Mesodermal cell (in vitro differentiated cells): Measurements from ENCODE around the gene FGFBP1.

Experiments used
- H3K27ac ChIP-seq: 2 replicates; pipeline ENCODE4 v1.7.0; 2013; ENCODE audit warnings: mild to moderate bottlenecking, low read depth, low read length, moderate library complexity; ENCODE audit not compliant: severe bottlenecking
- H3K36me3 ChIP-seq: 2 replicates; pipeline ENCODE4 v1.7.1; 2013; ENCODE audit warnings: mild to moderate bottlenecking, low read length, moderate library complexity; ENCODE audit not compliant: control insufficient read depth, insufficient read depth
- H3K4me1 ChIP-seq: one replicate; pipeline ENCODE4 v1.7.1; 2013; ENCODE audit warnings: mild to moderate bottlenecking, low read length; ENCODE audit not compliant: insufficient read depth, control insufficient read depth, poor library complexity, severe bottlenecking
- H3K4me3 ChIP-seq: 2 replicates; pipeline ENCODE4 v1.7.0; 2013; ENCODE audit warnings: low read length, control low read depth, mild to moderate bottlenecking; ENCODE audit not compliant: insufficient read depth, poor library complexity, severe bottlenecking; ENCODE audit errors: extremely low read depth
- H3K9me3 ChIP-seq: 2 replicates; pipeline ENCODE4 v1.7.1; 2013; ENCODE audit warnings: mild to moderate bottlenecking, low read length, moderate library complexity; ENCODE audit not compliant: control insufficient read depth
- WGBS, 2 experiments: methylation state at CpG; one replicate each; pipeline ENCODE4 v1.1.5; 2013; ENCODE audit warnings: missing lambda C conversion rate in 2 of 2; ENCODE audit not compliant: insufficient coverage in 2 of 2; 5-methylcytosine and 5-hydroxymethylcytosine counted together

FGFBP1 gene

DNA sequence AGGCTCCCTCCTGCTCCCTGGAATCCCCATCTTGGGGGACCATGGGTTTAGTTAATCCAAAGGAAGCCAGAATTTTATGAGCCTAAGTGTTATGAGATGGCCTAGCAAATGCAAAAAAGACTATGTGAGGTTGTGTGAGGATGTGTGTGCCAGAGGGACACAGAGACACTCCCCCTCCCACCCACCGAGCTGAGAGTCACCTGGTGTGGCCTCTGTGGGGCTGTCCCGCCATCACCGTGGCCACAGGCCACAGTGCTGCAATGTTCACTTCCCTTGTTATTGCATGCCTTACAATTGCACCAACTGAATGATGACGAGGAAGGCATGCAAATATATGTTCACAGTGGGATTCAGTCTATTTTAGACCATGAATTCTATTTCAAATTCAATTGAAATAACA is 25.0 kb upstream of the FGFBP1 start:
- Histone ChIP-seq H3K36me3 (peaks cover 2% of the 10 kb centered on the region), H3K9me3 (no peaks in the 10 kb centered on the region), H3K4me3 (no peak overlapping the region), H3K4me1 (peaks cover 7% of the 10 kb centered on the region), H3K27ac (no peak overlapping the region)
- 84 to 94% methylated on average over 2 to 3 of the region's 4 CpGs for WGBS, 2 experiments

DNA sequence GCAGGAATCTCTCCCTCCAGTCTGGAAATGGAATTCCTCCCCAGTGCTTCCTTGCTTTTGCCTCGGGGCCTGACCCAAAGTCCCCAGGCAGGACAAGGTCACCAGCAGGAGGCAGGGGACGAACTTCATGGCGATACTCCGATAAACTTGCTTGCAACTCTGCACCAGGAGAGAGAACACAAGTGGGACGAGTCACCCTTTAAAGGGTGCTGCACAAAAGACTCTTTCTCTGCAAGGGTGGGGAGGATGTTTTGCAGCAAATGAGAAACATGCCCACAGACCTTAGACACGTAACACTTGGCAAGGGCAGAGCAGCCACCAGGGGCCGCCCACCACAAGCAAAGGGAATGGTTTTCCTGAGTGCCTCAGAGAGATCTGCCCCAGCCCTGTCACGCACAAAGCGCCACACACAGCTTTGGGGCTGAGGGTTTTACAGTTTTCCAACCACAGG is 24.5 kb upstream of the FGFBP1 start, which contains the start of gene FGFBP2:
FGFBP2 (minus strand) TSS at position 175 of the 451 bp plus-strand sequence; CDS start at position 129, 46 bp downstream.
- H3K9me3 ChIP-seq = no peaks in the 10 kb centered on the region
- no peak within 1 kb of the TSS for H3K4me3 ChIP-seq
- H3K4me1 ChIP-seq = peaks cover 7% of the 10 kb centered on the region
- no peaks in the 10 kb centered on the region for H3K36me3 ChIP-seq
- 59 to 63% methylated on average over 8 to 9 of the region's 9 CpGs for WGBS, 2 experiments
- H3K27ac ChIP-seq = no peak within 1 kb of the TSS

DNA sequence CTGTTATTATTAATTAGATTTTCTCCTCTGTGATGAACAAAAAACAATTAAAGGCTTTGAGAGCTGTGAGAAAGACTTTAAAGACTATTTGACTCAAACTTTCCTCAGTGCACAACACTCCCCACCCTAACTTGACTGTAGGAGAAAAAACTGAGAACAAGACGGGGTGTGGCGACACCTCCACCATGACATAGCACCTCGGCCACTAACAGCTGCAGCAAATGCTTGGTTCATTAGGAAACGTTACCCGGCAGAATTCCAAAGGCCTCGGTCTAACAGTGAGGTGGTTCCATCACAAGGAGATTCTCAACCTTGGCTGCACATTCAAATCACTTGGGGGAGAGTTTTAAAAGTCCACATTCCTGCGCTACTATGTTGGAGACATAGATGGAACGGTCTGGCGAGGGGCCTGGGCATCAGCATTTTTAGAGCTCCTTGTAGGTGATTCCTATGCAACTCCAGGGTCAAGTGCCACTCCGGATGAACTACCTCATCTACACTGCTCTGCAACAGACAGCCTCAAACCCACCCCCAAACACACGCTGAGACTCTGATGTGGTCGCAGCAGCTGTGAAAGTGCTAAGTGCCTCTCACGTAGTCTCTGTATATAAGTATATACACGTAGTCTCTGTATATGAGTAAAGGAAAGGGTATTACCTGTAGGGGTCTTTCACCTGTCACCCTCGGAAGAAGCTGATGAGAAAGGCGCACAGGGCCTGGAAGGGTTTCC is 23.4 kb upstream of the FGFBP1 start:
- WGBS, 2 experiments = 81 to 83% methylated on average over 8 to 13 of the region's 16 CpGs
- no peaks in the 10 kb centered on the region for H3K9me3 ChIP-seq
- no peak overlapping the region for H3K27ac ChIP-seq
- peaks cover 7% of the 10 kb centered on the region for H3K4me1 ChIP-seq
- no peaks in the 10 kb centered on the region for H3K36me3 ChIP-seq
- no peak overlapping the region for H3K4me3 ChIP-seq

DNA sequence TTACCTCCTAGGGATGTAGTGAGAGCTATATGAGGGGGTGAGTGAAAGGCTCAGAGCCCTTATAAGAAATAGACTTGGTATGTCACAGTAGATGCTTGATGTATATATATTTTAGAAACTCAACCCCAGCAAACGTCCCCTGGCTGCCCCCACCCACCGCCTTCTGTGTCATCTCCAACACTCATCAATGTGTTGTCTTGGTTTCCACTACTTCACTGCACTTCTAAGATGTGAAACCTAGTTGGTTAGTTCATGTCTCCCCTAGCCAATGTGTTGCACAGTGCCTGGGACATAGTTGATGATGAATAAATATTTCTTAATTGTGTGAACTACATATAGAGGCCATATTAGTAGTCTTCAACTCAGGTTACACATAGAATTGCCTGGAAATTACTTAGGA is 20.0 kb upstream of the FGFBP1 start:
- no peak overlapping the region for H3K27ac ChIP-seq
- no peaks in the 10 kb centered on the region for H3K9me3 ChIP-seq
- no peaks in the 10 kb centered on the region for H3K36me3 ChIP-seq
- no CpG with 5 or more reads among the region's 2 CpGs for WGBS, 2 experiments
- no peak overlapping the region for H3K4me3 ChIP-seq
- peaks cover 7% of the 10 kb centered on the region for H3K4me1 ChIP-seq

DNA sequence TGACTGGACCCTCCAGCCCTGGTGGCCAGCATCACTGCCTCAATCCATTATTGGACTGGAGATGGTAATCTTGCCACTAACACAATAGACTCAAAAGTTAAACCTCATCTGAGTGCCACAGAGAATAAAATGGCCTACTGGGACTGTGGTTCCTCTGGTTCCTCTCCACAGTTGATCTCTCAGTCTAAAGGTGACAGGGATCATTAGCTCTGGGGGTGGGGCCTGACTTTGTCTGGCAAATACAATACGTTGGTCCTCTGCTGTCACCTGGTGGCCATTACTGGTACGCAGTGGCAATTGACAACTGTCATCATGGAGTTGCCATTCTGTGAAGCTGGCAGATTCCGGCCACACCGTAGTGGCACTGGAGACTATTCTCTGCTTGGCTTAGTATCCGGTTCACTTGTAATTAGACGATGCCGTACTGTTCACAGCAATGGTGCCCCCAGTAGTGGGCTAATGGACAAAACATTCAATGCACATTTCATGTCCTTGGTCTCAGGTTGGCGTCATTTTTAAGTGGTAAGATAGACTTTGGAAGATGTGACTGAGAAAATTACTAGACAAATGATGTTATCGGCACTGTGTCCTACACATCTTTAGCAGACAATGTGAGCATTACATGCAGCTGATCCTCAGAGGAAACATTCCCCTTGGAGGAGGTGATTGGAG is 17.8 kb upstream of the FGFBP1 start:
- no peaks in the 10 kb centered on the region for H3K4me1 ChIP-seq
- no peak overlapping the region for H3K4me3 ChIP-seq
- H3K36me3 ChIP-seq = no peaks in the 10 kb centered on the region
- H3K27ac ChIP-seq = no peak overlapping the region
- WGBS, 2 experiments = 44 to 56% methylated on average over 5 to 9 of the region's 9 CpGs
- no peaks in the 10 kb centered on the region for H3K9me3 ChIP-seq

DNA sequence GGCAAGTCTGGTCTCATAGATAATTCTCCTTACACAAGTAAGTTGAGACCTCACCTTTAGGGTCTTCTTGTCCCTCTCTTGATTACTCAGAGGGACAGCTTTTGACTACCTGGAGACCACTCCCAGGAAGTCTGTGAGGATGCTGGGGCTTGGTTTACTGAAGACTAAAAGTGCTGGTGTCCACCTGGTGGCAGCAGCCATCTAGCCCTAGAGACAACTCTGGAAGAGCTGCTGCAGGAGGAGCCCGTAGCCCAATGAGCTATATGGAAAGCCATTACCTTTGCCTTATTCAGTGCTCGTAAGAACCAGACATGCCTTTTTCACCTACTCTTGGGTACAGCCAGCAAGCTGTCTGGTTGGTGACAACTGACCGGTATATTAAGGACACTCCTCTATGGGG is 17.1 kb upstream of the FGFBP1 start:
- no peak overlapping the region for H3K4me3 ChIP-seq
- no peak overlapping the region for H3K27ac ChIP-seq
- 86 to 93% methylated on average over 3 of the region's 3 CpGs for WGBS, 2 experiments
- no peaks in the 10 kb centered on the region for H3K36me3 ChIP-seq
- no peaks in the 10 kb centered on the region for H3K9me3 ChIP-seq
- no peaks in the 10 kb centered on the region for H3K4me1 ChIP-seq

DNA sequence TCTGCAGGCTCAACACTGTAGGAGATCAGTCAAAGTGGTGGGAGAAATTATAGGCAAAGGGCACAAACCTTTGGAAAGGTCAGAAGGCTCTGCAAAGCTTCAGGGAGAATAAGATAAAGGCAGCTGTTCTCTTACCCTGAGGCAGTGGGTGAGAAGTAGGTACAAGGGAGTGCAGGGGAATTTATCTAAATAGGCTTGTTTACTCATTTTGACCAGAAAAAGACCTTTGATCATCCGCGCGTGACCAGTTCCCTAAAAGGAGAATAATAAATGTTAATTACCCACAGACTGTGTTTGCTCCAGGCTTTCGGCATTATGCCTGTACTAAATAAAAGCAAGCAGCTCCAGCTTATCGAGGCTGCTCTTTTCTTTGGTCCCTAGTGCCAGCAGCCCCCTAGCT is 15.1 kb upstream of the FGFBP1 start:
- Histone ChIP-seq H3K9me3 (no peaks in the 10 kb centered on the region), H3K36me3 (no peaks in the 10 kb centered on the region), H3K4me1 (no peaks in the 10 kb centered on the region), H3K4me3 (no peak overlapping the region), H3K27ac (no peak overlapping the region)
- 81 to 100% methylated on average over 2 of the region's 5 CpGs for WGBS, 2 experiments

DNA sequence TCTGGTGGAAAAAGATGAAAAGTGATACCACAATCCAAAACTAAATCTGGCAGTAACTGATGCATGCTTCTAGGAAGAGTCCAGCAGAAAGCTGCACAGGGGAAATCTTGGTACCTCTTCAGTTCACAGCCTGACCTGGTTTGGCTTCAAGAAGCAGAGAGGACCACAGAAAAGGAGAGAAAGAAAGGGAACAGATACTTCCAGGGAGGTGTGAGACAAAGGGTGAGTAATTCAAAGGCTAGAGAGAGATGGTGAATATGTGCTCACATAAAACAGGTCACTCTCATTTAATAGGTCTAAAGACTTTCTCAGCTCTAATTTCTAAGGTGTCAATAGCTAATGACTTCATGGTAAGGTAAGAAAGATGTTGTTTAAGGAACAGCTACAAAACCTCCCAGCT is 13.2 kb upstream of the FGFBP1 start:
- H3K36me3 ChIP-seq = no peaks in the 10 kb centered on the region
- H3K27ac ChIP-seq = no peak overlapping the region
- H3K9me3 ChIP-seq = no peaks in the 10 kb centered on the region
- H3K4me1 ChIP-seq = no peaks in the 10 kb centered on the region
- no peak overlapping the region for H3K4me3 ChIP-seq

DNA sequence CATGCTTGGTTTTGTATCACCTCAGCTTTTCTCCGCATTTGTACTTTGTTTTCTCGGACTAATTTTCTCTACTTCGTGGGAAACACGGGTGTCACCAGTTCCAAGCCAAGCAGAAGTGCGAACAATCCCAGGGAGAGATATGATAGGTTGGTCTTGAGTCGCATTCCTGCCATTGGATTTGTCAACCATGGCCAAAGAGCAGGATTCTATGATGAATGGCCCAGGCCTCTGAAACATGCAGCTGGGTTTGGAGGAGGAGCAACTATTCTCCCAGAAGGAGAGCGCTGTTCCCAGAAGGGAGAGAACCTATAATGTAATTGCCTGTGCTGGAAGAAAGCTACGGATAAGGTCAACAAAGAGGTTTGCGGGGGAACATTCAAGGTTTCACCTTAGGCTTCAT is 10.3 kb upstream of the FGFBP1 start:
- WGBS, 2 experiments = 85 to 88% methylated on average over 8 to 9 of the region's 9 CpGs
- H3K9me3 ChIP-seq = no peaks in the 10 kb centered on the region
- no peak overlapping the region for H3K27ac ChIP-seq
- H3K4me1 ChIP-seq = no peaks in the 10 kb centered on the region
- no peaks in the 10 kb centered on the region for H3K36me3 ChIP-seq
- H3K4me3 ChIP-seq = no peak overlapping the region

DNA sequence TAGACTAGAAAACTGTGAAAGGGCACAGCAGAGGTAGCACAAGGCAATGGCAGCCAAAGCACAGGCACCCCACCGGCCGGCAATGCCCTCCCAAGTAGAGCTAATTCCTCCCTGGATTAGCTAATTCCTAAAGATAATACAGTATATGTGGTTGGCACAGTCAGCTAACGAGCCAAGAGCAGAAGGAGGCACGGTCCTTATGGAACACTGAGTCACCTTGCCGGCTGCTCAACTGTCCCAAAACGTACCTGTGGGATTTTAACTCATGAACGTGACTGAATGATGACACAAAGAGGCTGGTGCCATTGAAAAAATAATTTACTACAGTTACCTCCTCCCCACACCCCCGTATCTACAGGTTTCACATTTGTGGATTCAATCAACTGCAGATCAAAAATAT is 9.1 kb upstream of the FGFBP1 start:
- no peak overlapping the region for H3K27ac ChIP-seq
- H3K4me3 ChIP-seq = no peak overlapping the region
- no peaks in the 10 kb centered on the region for H3K4me1 ChIP-seq
- H3K36me3 ChIP-seq = no peaks in the 10 kb centered on the region
- 92 to 95% methylated on average over 5 to 7 of the region's 8 CpGs for WGBS, 2 experiments
- H3K9me3 ChIP-seq = no peaks in the 10 kb centered on the region

DNA sequence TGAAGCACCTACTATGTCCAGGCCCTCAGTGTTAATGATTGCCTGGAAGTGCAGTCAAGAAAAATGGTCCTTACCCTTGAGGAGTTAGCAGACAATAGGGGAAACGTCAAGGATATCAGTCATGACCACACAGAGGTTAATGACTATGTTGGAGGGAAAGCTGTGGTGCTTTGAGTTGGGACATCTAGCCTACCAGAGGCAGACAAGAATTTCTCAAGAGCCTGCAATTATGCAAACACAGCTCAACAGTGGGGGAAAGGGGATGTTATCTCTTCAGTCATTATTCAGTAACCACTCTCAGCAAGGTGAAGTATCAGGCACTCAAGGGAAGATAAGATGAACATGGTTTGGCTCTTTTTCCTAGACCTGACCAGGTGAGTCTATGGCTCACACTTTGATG is 7.0 kb upstream of the FGFBP1 start:
- Histone ChIP-seq H3K4me1 (no peaks in the 10 kb centered on the region), H3K4me3 (no peak overlapping the region), H3K36me3 (no peaks in the 10 kb centered on the region), H3K27ac (no peak overlapping the region), H3K9me3 (no peaks in the 10 kb centered on the region)
- 78% methylated on average over 1 of the region's 1 CpG; no CpG with 5 or more reads in 1 of the 2 experiments for WGBS, 2 experiments
